MM.1S (cell line): ENCODE data around the gene LMF1.
A peak's percentile ranks its signal among the peaks of the same experiment; 100 is the strongest.

ENCODE experiments used
- DNase-seq: peaks from one replicate; pipeline ENCODE4 v3.0.0-alpha.2; 2015
- H2AFZ ChIP-seq: fragments of 300-600 bp; sonication (generic); 2 replicates; pipeline ENCODE4 v1.6.0; 2016; ENCODE audit warnings: antibody characterized with exemption, low read length
- H3F3A ChIP-seq: fragments of 300-600 bp; sonication (generic); 2 replicates; pipeline ENCODE4 v1.6.1; 2016; ENCODE audit warnings: mild to moderate bottlenecking, antibody characterized with exemption, low read length, moderate library complexity, mixed read lengths; ENCODE audit not compliant: insufficient read depth
- H3K27ac ChIP-seq: fragments of 300-600 bp; sonication (generic); 2 replicates; pipeline ENCODE4 v1.5.1; 2016; ENCODE audit warnings: mild to moderate bottlenecking, low read length
- H3K27me3 ChIP-seq: fragments of 300-600 bp; sonication (generic); replicated peaks from 2 replicates; pipeline ENCODE4 v1.6.0; 2016; ENCODE audit warnings: low read length; ENCODE audit not compliant: insufficient read depth
- H3K36me3 ChIP-seq: fragments of 300-600 bp; sonication (generic); replicated peaks from 2 replicates; pipeline ENCODE4 v1.6.1; 2016; ENCODE audit warnings: mild to moderate bottlenecking, low read length, mixed read lengths; ENCODE audit not compliant: insufficient read depth
- H3K4me1 ChIP-seq: fragments of 300-600 bp; sonication (generic); 2 replicates; pipeline ENCODE4 v1.6.1; 2016; ENCODE audit warnings: low read length, mixed read lengths
- H3K4me2 ChIP-seq: fragments of 300-600 bp; sonication (generic); 2 replicates; pipeline ENCODE4 v1.6.0; 2016; ENCODE audit warnings: low read depth, low read length
- H3K4me3 ChIP-seq: fragments of 300-600 bp; sonication (generic); 2 replicates; pipeline ENCODE4 v1.5.1; 2016; ENCODE audit warnings: low read length, mixed read lengths
- H3K79me2 ChIP-seq: fragments of 300-600 bp; sonication (generic); 2 replicates; pipeline ENCODE4 v1.6.1; 2016; ENCODE audit warnings: mixed run types, low read length, mixed read lengths
- H3K9ac ChIP-seq: fragments of 300-600 bp; sonication (generic); 2 replicates; pipeline ENCODE4 v1.6.1; 2016; ENCODE audit warnings: low read length, mixed read lengths
- H3K9me2 ChIP-seq: fragments of 300-600 bp; sonication (generic); replicated peaks from 2 replicates; pipeline ENCODE4 v1.6.1; 2016; ENCODE audit warnings: mild to moderate bottlenecking, low read length, mixed read lengths; ENCODE audit not compliant: insufficient read depth
- H3K9me3 ChIP-seq: fragments of 300-600 bp; sonication (generic); replicated peaks from 2 replicates; pipeline ENCODE4 v1.6.1; 2016; ENCODE audit warnings: mild to moderate bottlenecking, low read length, mixed read lengths; ENCODE audit not compliant: insufficient read depth
- H4K20me1 ChIP-seq: fragments of 300-600 bp; sonication (generic); 2 replicates; pipeline ENCODE4 v1.6.1; 2016; ENCODE audit warnings: mild to moderate bottlenecking, low read length, moderate library complexity, mixed read lengths; ENCODE audit not compliant: insufficient read depth
- CTCF ChIP-seq: fragments of 300-600 bp; sonication (generic); IDR thresholded peaks from 2 replicates; pipeline ENCODE4 v1.5.1; 2016; ENCODE audit warnings: antibody characterized with exemption, low read length, mixed read lengths
- EZH2 ChIP-seq: fragments of 300-600 bp; sonication (generic); optimal IDR thresholded peaks from 2 replicates; pipeline ENCODE3; 2017; ENCODE audit warnings: low read depth, mild to moderate bottlenecking, antibody characterized with exemption, low read length, mixed read lengths
- EZH2phosphoT487 ChIP-seq: fragments of 300-600 bp; sonication (generic); IDR thresholded peaks from 2 replicates; pipeline ENCODE4 v1.6.1; 2018; ENCODE audit warnings: antibody characterized with exemption, low read length

The LMF1 gene

GRCh38 chr16:972316-973002, 1.7 kb upstream of the LMF1 start:
- H2AFZ ChIP-seq: no peak overlapping the region
- H3K4me1 ChIP-seq: no peaks in the 10 kb centered on the region; the same call in 1 of the 2 replicates
- no peaks in the 10 kb centered on the region for H3K36me3 ChIP-seq
- H4K20me1 ChIP-seq: no peaks in the 10 kb centered on the region
- TF ChIP-seq EZH2phosphoT487: no peak
- TF ChIP-seq CTCF: no peak
- TF ChIP-seq EZH2: no peak
- H3K4me2 ChIP-seq: no peak overlapping the region
- H3K4me3 ChIP-seq: no peak overlapping the region
- DNase-seq: no peak
- H3K27me3 ChIP-seq: peaks cover 70% of the 10 kb centered on the region
- no peaks in the 10 kb centered on the region for H3K9me2 ChIP-seq
- H3K79me2 ChIP-seq: no peaks in the 10 kb centered on the region
- no peaks in the 10 kb centered on the region for H3F3A ChIP-seq
- no peak overlapping the region for H3K27ac ChIP-seq
- H3K9me3 ChIP-seq: no peaks in the 10 kb centered on the region
- H3K9ac ChIP-seq: no peak overlapping the region

- Histone ChIP-seq H3K27ac (no peak overlapping the region), H3F3A (no peaks in the 10 kb centered on the region), H3K79me2 (no peaks in the 10 kb centered on the region), H3K9ac (no peak overlapping the region), H3K9me3 (no peaks in the 10 kb centered on the region), H3K4me2 (no peak overlapping the region), H4K20me1 (no peaks in the 10 kb centered on the region), H3K27me3 (peaks cover 69% of the 10 kb centered on the region), H3K9me2 (no peaks in the 10 kb centered on the region), H3K4me3 (no peak overlapping the region), H2AFZ (no peak overlapping the region), H3K4me1 (no peaks in the 10 kb centered on the region; the same call in 1 of the 2 replicates), H3K36me3 (no peaks in the 10 kb centered on the region)
- no peak for DNase-seq
- TF ChIP-seq EZH2phosphoT487 (no peak), CTCF (no peak), EZH2 (no peak)
These were observed 1.2 kb upstream of the LMF1 start for GRCh38 chr16:971981-972315.

GRCh38 chr16:971582-971905, 760 bp upstream of the LMF1 start:
- DNase-seq: no peak
- no peak for TF ChIP-seq EZH2
- no peak for TF ChIP-seq CTCF
- TF ChIP-seq EZH2phosphoT487: no peak
- peaks cover 69% of the 10 kb centered on the region for H3K27me3 ChIP-seq
- no peaks in the 10 kb centered on the region for H3K36me3 ChIP-seq
- H3F3A ChIP-seq: no peaks in the 10 kb centered on the region
- no peaks in the 10 kb centered on the region; the same call in 1 of the 2 replicates for H3K4me1 ChIP-seq
- H3K4me2 ChIP-seq: peak overlapping the region; percentile 56; the same call in 1 of the 2 replicates
- H4K20me1 ChIP-seq: no peaks in the 10 kb centered on the region
- H3K9me3 ChIP-seq: no peaks in the 10 kb centered on the region
- H3K4me3 ChIP-seq: no peak overlapping the region
- H3K9ac ChIP-seq: no peak overlapping the region
- no peak overlapping the region for H3K27ac ChIP-seq
- H3K79me2 ChIP-seq: no peaks in the 10 kb centered on the region
- H2AFZ ChIP-seq: no peak overlapping the region
- H3K9me2 ChIP-seq: no peaks in the 10 kb centered on the region
